Measurements from ENCODE around the gene LRMDA. TPM values are rescaled to one million over a fixed set of nuclear protein-coding genes. Genes with fewer than 3 reads are reported as not detected.
A peak's percentile ranks its signal among the peaks of the same experiment; 100 is the strongest.

Gene LRMDA
- total RNA-seq, 4 donors from 2014 or later: 1.5 to 15.7 (median 4.6) TPM

DNA sequence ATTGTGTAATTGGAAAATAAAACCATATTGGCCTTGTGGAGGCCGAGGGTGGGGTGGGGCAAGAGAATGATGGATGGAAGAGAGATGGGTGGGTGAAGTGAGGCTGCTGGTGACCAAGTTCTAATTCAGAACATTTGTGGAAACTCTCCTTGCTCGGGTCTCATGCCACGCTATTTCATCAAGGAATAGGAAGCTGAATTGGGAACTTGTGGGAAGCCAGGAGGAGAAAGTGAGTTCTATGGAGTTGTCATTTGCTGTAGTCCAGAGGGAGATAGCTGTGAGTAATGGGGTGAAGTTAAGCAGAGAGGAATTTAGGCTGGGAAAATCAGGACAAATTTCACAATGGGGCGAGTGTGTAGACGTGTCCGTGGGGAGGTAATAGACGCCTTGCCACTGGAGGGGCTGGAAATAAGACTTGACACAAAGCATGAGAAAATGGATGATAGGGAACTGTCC, 339.2 kb downstream of the LRMDA start:
- TF ChIP-seq POLR2A (IDR thresholded peaks at IDR 0.05): no peak
- TF ChIP-seq, protein P1, sequence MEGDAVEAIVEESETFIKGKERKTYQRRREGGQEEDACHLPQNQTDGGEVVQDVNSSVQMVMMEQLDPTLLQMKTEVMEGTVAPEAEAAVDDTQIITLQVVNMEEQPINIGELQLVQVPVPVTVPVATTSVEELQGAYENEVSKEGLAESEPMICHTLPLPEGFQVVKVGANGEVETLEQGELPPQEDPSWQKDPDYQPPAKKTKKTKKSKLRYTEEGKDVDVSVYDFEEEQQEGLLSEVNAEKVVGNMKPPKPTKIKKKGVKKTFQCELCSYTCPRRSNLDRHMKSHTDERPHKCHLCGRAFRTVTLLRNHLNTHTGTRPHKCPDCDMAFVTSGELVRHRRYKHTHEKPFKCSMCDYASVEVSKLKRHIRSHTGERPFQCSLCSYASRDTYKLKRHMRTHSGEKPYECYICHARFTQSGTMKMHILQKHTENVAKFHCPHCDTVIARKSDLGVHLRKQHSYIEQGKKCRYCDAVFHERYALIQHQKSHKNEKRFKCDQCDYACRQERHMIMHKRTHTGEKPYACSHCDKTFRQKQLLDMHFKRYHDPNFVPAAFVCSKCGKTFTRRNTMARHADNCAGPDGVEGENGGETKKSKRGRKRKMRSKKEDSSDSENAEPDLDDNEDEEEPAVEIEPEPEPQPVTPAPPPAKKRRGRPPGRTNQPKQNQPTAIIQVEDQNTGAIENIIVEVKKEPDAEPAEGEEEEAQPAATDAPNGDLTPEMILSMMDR (IDR thresholded peaks at IDR 0.05): no peak
- Histone ChIP-seq H3K9me3 (no peaks in the 10 kb centered on the region), H3K27me3 (no peaks in the 10 kb centered on the region), H3K36me3 (no peaks in the 10 kb centered on the region), H3K4me1 (no peaks in the 10 kb centered on the region), H3K4me3 (no peak overlapping the region), H3K27ac (peak overlapping the region in 1 of 2 donors; percentile 64)
- DNase-seq: no peak
- intact Hi-C loops (cut with DNase I; ENCODE audit: low total_unique reads): no loop called here

DNA sequence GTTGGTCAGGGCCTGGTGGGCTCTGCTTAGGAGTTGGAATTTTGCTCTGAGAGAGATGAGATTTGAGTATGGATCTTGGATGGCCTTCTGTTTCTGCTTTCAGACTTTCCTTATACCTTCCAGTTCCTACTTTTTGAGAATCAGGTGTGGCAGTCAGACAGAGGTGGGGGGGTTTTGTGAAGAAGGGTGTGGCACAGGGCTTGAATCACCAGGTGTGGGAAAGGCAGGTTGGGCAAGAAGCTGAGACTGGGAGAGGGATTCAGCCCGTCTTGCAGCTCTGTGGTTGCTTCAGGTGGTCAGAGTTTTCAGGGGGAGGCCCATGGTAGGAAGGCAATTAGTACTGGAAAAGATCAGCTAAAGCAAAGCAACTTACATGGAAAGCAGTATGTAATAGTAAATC, 340.2 kb downstream of the LRMDA start:
- intact Hi-C loops (cut with DNase I; ENCODE audit: low total_unique reads): no loop called here
- Histone ChIP-seq H3K36me3 (no peaks in the 10 kb centered on the region), H3K9me3 (no peaks in the 10 kb centered on the region), H3K4me3 (peak overlapping the region in 1 of 2 donors; percentile 22), H3K27ac (peak overlapping the region in 1 of 2 donors; percentile 64), H3K4me1 (no peaks in the 10 kb centered on the region), H3K27me3 (no peaks in the 10 kb centered on the region)
- no peak for DNase-seq
- TF ChIP-seq POLR2A (IDR thresholded peaks at IDR 0.05): no peak
- TF ChIP-seq, protein P1 (IDR thresholded peaks at IDR 0.05): no peak

DNA sequence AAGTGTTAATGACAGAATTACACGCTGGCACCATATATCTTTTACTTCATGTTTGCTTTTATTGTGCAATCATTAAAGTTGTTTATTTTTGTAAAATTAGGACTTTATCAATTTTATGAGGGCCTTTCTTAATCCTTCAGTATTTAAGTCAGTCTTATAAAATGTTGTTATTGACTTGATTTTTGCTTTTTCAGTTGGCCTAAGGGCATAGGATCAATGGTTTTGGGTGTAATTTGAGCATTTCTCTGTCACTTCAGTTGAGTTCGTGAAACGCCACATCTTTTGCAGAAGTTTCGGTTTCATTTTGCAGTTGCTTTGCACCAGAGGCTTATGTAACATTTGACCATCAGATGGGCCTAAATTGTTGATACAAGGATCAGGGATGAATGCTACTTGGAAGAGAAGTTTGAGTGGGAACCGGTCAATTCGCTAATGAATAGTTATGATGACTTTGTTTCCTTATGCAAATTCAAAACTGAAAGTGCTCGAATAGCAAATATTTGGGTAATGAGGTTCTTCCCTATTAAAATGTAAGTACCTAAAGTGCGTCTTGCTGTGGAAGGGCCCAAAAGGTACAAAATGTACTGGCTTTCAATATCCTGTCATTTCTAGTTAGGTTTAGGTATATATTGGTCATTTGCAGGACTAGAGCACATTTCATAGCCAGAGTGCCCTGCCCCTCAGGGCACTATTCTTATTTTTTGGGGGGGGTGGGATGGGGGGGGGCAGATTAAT, 340.9 kb downstream of the LRMDA start:
- no peak for DNase-seq
- Histone ChIP-seq H3K4me3 (peak overlapping the region in 1 of 2 donors; percentile 22), H3K36me3 (no peaks in the 10 kb centered on the region), H3K27ac (peak overlapping the region; percentile 64 to 67), H3K4me1 (no peaks in the 10 kb centered on the region), H3K27me3 (no peaks in the 10 kb centered on the region), H3K9me3 (no peaks in the 10 kb centered on the region)
- TF ChIP-seq POLR2A (IDR thresholded peaks at IDR 0.05): no peak
- TF ChIP-seq, protein P1 (IDR thresholded peaks at IDR 0.05): no peak
- intact Hi-C loops (cut with DNase I; ENCODE audit: low total_unique reads): no loop called here

DNA sequence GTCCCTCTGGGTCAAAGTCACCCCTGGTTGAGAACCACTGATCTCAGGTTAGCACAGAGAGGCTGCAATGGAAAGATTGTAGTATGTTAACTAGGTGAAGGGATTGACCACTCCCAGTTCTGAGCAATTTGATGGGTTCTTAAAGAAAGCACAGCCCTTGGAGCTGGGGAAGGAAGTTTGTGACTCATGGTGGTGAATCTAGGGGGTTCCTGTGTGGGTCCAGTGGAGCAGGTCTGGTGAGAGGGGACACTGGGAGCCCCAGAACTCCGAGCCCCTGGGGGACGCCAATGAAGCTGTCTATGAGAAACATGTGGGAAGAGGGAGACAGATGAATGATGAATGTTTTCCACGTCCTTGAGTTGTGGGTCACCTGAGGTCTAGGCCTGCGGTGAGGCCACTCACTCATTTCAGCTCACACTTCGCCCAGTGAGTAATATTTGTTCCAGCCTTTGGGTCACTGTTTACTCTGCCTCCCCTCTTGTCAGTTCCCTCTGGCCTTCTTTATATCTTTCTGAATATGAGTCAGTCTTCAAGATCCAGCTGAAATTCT, 341.9 kb downstream of the LRMDA start:
- peak overlapping the region; percentile 64 to 67 for H3K27ac ChIP-seq
- peak in 1 of 2 donors; percentile 27 for DNase-seq
- H3K27me3 ChIP-seq: no peaks in the 10 kb centered on the region
- no peaks in the 10 kb centered on the region for H3K9me3 ChIP-seq
- no peak for TF ChIP-seq POLR2A (IDR thresholded peaks at IDR 0.05)
- TF ChIP-seq, protein P1 (IDR thresholded peaks at IDR 0.05): no peak
- H3K4me3 ChIP-seq: no peak overlapping the region
- peaks cover 0 to 1% of the 10 kb centered on the region in 2 donors for H3K4me1 ChIP-seq
- no peaks in the 10 kb centered on the region for H3K36me3 ChIP-seq
- intact Hi-C loops (cut with DNase I; ENCODE audit: low total_unique reads): no loop called here
